ENCODE measurements around the gene PLEKHM3. TPM values are rescaled to one million over a fixed set of nuclear protein-coding genes. Genes with fewer than 3 reads are reported as not detected.

Gene PLEKHM3, protein sequence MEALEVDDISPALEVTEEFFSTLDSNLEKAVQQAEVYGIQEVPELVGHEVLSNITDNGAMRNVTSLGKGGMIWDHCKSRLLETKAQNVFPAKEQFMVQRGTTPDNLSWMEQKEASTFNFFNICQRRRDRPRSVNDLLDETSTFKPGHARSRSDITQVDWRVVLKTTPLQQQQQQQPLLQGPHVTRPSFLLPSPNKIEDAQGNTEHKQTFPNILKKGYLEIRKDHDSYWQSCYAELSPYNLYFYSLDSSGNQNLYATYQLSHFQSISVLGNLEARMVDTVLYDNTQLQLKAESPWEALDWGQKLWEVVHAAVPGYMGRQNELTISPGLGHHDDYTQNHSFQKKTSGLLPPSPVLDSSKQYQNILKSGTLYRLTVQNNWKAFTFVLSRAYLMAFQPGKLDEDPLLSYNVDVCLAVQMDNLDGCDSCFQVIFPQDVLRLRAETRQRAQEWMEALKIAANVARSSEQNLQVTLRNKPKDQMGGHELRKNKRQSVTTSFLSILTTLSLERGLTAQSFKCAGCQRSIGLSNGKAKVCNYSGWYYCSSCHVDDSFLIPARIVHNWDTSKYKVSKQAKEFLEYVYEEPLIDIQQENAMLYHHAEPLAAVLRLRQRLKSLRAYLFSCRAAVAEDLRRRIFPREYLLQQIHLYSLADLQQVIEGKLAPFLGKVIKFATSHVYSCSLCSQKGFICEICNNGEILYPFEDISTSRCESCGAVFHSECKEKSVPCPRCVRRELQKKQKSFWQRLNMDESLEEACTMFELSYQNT
- 7.7 and 8.4 TPM in 2 replicates for total RNA-seq (2021)
- percentile 60 among the genes with signal in this experiment for Bru-seq, nascent RNA
- percentile 54 among the genes with signal in this experiment for BruChase-seq, experiment 1, labeled RNA remaining after a 2-hour chase
- BruChase-seq, experiment 2, labeled RNA remaining after a 6-hour chase = percentile 48 among the genes with signal in this experiment
- long read RNA-seq, partial matches to known transcripts = 1 of 3 reads
- long read RNA-seq, other reads (novel, unspliced or antisense) = 2 of 3 reads

- H3K36me3 ChIP-seq (ENCODE audit: low read depth) = no peaks in the 10 kb centered on the region
- TF ChIP-seq CTCF (conservative IDR thresholded peaks at IDR 0.05) = no peak
- no peak for TF ChIP-seq EZH2 (IDR thresholded peaks at IDR 0.05; ENCODE audit: low read depth)
- peak; percentile 58 to 79 for DNase-seq
- H3K27ac ChIP-seq = peak within 1 kb of the TSS; percentile 16; the same call in 1 of the 2 replicates
- H4K20me1 ChIP-seq (ENCODE audit: insufficient read depth) = no peaks in the 10 kb centered on the region
- POLR2A ChIA-PET (ENCODE audit: unreplicated experiment) = interaction anchor here (0.5 to 0.6 kb wide), 2 partner anchors 57 to 920 kb away, joined by 3 to 4 read pairs; no protein-coding TSS in a partner anchor
- peaks cover 12% of the 10 kb centered on the region for H3K79me2 ChIP-seq (ENCODE audit: low read depth)
- no peaks in the 10 kb centered on the region for H3K9me3 ChIP-seq (ENCODE audit: insufficient read depth, low read depth)
- TSS peak; percentile 53 for BruUV-seq (replicated peaks)
- H3K4me3 ChIP-seq = peak within 1 kb of the TSS; percentile 83
- CTCF ChIA-PET = no interaction called here
- H3K27me3 ChIP-seq (ENCODE audit: insufficient read depth, low read depth) = no peaks in the 10 kb centered on the region
- peak within 1 kb of the TSS; percentile 77 for H3K4me2 ChIP-seq
- peak within 1 kb of the TSS; percentile 89 for H2AFZ ChIP-seq
- H3F3A ChIP-seq (ENCODE audit: insufficient read depth, low read depth) = no peaks in the 10 kb centered on the region
- intact Hi-C loops (cut with micrococcal nuclease; ENCODE audit: unreplicated experiment) = no loop called here
- no peaks in the 10 kb centered on the region for H3K9me2 ChIP-seq (ENCODE audit: insufficient read depth)
- H3K4me1 ChIP-seq (replicated peaks; ENCODE audit: insufficient read depth) = peaks cover 6% of the 10 kb centered on the region; the same call in 1 of the 2 replicates
Measured at GRCh38 chr2:208025037-208025813, at the start of gene PLEKHM3. TSS of gene PLEKHM3 (minus strand) at chr2:208025527. CDS start at chr2:208001639, 23,888 bp downstream.

GRCh38 chr2:208074610-208075356, 49.5 kb upstream of the PLEKHM3 start:
- H3F3A ChIP-seq (ENCODE audit: insufficient read depth, low read depth) = no peaks in the 10 kb centered on the region
- no peaks in the 10 kb centered on the region for H3K79me2 ChIP-seq (ENCODE audit: low read depth)
- no peak overlapping the region for H3K4me3 ChIP-seq
- TF ChIP-seq CTCF (conservative IDR thresholded peaks at IDR 0.05) = no peak
- TF ChIP-seq EZH2 (IDR thresholded peaks at IDR 0.05; ENCODE audit: low read depth) = no peak
- no peaks in the 10 kb centered on the region for H4K20me1 ChIP-seq (ENCODE audit: insufficient read depth)
- no peaks in the 10 kb centered on the region for H3K36me3 ChIP-seq (ENCODE audit: low read depth)
- intact Hi-C loops (cut with micrococcal nuclease; ENCODE audit: unreplicated experiment) = loop anchor here (5.0 to 10.0 kb wide), 4 partner anchors 450 to 1382 kb away; partner anchors contain the start of gene METTL21A
- no peaks in the 10 kb centered on the region for H3K27me3 ChIP-seq (ENCODE audit: insufficient read depth, low read depth)
- no peak overlapping the region for H3K27ac ChIP-seq
- ChIA-PET CTCF (no interaction called here), POLR2A (ENCODE audit: unreplicated experiment) (interaction anchor here (0.7 kb wide), 1 partner anchor 364 kb away, joined by 3 read pairs; no protein-coding TSS in a partner anchor)
- no peak overlapping the region for H2AFZ ChIP-seq
- H3K9me3 ChIP-seq (ENCODE audit: insufficient read depth, low read depth) = no peaks in the 10 kb centered on the region
- H3K4me1 ChIP-seq (replicated peaks; ENCODE audit: insufficient read depth) = no peaks in the 10 kb centered on the region
- H3K9me2 ChIP-seq (ENCODE audit: insufficient read depth) = no peaks in the 10 kb centered on the region
- no peak for DNase-seq
- no TSS peak for BruUV-seq (replicated peaks)
- no peak overlapping the region for H3K4me2 ChIP-seq
